Activated CD4-positive, CD25-positive, alpha-beta regulatory T cell treated with anti-CD3 and anti-CD28 coated beads, Interleukin-2, amount 50 U/mL, for 72 hours (primary cell): ENCODE results near the gene PACSIN1.

Experiments used
- DNase-seq: peaks from one replicate; pipeline ENCODE4 v3.0.0; 2021

The PACSIN1 gene

DNA sequence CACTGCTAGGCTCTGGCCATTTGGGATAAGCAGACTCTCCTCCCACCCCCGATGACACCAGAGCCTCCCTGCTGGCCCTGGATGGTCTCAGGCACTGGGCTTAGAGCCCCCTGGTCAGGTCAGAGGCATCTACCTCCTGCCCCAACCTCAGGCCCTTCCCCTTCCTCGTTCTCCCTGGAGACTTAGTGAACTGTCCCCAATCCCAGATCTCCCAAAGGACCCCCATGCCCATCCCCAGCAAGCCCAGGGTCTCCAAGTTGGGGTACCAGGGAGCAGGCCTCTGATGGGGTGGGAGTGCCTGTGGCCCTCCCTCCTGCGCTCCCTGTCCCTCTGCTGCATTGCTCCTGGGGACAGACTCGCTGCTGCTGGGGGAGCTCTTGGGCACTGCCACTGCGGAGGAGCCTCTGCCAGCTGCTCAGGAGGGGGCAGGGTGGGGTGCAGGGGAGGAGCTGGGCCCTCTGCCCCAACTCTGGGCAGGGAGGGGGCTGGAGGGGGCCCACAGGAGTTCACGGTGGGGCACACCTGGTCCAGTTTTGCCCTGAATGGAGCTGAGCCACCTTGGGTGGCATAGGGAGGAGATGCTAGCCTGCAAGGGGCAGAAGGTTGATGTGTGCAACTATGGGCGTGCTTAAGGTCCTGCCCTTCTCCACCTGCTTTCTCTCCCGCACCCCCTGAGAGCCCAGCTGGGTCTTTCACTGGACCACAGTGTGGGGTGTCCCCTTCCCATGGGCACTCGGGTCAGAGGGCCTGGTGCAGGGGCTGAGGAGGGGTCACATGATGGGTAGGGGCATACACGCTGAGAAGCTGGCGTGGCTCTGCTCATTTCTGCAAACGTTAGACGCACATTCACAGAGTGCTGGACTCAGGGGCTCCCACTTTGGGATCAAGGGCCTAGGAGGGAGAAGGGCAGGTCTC, 49.9 kb downstream of the PACSIN1 start:
- peak; percentile 26 for DNase-seq

DNA sequence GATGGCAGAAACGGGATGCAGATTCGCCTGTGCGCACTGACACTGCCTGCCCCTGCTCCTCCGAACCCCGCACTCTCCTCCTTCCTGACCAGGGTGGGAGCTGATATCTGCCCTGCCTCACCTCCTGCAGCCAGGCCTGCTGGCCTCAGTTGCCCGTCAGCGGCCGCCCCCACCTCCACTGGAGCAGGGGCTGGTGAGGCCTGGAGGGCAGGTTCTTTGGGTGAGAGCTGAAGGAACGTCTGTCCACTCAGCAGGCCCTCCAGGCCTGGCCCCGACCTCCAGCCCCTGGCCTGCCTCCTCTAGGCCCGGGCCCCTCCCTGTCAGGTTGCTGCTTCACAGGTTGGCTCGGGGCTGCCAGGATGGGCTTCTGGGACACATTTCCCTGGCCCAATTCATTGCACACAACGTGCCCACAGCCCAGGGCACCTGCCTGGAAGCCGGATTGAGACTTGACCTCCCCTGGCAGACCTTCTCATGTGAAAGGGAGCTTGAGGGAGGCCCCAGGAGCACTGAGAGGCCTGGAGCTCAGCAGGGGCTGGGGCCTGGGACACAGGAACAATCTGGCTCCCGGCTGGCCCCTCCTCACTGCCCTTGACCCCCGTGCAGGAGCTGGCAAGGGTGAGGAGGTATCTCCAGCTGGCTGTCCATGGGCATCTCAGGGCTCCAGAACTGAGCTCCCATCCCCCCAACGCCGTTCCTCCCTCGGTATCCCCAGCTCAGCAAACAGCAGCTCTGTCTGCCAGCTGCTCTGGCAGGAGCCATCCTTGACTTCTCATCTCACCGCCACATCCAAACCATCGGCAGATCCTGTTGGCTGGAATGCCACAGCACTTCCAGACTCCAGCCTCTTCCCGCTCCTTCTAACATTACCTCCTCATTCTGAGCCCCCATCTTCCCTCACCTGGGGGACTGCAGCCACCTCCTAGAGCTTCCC, 50.8 kb downstream of the PACSIN1 start:
- DNase-seq, result peak; percentile 29

DNA sequence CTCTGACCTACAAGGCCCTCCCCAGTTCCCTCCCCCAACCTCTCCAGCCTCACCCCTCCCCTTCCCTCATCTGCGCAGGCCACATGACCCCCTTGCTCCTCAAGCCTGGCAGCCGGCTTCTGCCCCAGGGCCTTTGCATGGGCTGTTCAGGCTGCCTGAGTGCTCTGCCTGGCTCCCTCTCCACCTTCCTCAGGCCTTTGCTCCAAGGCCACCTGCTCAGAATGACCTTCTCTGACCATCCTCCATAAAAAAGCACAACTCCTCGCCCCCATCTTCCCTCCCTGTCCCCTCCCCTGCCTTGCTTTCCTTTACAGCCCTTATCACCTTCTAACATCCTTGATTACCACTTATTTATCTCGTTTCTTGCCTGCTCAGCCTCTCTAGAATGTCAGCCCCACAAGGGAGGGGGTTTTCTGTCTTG, 51.6 kb downstream of the PACSIN1 start:
- peak; percentile 0 for DNase-seq

DNA sequence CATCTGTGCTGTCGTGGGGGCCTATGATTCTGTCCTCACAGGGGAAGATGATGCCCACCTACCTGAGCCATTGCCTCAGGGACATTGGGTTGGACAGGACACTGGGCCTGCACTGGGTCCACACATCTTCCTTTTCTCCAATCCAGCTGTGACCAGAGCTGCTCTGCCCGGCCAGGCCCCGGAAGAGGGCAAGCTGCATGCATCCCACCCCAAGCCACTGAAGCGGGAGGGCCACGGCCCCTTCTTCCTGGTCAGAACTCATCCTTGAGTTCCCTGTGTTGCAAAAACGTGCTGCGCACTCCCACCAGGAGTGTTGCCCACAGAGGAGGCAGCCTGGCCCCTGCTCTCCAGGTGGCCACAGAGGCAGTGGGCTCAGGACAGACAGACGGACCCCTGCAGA, 52.1 kb downstream of the PACSIN1 start:
- DNase-seq, result peak; percentile 15

DNA sequence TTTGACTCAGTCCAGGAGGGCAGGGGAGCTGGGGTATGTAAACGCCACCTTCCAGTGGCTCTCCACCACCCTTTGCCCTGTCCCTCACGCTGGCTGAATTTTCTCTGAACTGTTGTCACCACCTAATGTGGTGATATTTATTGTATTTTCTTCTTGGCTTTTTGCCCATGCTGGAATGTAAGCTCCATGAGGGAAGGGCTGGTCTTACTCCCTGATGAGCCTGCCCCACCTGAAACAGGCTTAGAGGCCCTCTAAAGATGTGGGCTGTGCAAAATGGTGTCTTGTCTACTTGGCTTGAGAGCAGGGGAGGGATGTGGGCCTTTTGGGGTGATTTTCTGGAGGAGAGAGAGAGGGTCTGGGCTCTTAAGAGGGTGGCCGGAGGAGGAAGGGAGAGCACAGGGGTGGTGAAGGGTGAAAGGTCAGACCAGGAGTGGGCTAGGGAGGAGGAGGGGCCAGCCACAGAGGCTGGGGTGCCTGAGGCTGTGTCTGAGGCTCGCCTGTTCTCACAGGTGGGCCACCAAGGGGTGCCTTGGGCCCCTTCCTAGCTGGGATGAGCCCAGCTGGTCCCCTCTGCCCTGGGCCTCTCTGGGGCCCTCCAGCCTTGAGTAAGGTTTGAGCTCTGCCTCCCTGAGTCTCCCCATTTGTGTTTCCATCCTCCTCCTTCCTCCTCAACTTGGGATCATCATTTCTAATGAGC, 52.9 kb downstream of the PACSIN1 start:
- peak; percentile 12 for DNase-seq

DNA sequence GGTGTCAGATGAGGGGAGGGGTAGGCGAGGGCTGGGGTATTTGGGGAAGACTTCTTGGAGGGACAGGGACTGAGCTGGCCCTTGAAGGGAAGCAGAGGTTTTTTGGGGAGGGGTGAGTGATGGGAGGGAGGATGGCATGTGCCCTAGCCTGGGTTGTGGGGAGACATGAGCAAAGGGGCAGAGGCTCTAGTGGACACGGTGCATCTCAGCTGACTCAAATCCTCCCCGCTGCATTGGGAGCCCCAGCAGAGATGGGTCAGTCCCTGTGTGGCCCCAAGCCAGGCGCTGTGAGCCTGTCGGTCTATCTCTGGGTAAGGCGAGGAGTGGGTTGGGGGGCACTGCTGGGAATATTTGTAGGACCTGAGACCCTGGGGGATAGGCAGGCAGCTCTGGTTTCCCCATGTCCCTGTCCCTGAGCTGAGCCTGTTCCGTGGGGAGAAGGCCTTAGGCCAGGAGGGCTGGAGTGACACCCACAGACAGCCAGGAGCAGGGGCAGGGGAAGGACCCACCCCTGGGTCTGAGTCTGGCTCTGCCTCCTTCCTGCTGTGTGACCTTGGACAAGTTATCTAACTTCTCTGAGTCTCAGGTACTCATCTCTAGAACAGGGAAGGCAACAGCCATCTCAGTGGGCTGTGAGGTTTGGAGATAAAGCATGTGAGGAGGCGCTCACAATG, 54.2 kb downstream of the PACSIN1 start:
- DNase-seq, result peak; percentile 22

DNA sequence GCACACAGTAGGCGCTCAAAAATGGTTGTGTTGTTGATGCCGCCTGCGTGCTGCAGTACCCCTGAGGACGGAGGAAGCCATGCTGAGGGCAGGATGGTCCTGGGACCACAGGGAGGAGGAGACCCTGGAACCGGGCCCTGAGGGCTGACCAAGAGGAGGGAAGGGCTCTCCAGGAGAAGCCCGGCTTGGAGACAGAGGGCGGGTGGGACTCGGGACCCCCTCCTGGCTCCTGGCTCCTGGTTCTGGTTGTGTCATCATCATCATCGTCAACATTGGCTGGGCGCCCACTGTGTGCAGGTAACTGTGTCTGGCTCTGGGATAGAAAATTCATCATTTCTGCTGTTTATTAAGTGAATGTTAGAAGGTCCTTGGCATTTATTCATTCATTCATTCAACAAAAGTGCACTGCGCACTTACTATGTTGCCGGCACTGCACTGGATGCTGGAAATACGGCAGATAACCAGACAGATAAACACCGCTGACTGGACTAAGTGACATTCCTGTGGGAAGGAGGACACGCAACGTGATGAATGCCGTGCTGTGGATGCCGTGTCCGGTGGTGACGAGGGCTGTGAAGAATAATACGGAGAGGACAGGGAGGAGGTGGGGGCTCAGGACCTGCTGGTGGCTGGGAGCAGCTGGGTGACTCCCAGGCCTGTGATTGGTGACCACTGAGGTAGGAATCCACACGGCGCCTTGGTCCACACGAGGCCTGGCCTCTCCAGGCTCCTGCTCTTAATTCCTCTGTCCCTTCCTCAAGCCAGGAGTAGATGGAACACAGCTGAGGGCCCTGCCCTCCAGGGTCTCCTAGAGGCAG, 55.0 kb downstream of the PACSIN1 start:
- DNase-seq, result peak; percentile 21

DNA sequence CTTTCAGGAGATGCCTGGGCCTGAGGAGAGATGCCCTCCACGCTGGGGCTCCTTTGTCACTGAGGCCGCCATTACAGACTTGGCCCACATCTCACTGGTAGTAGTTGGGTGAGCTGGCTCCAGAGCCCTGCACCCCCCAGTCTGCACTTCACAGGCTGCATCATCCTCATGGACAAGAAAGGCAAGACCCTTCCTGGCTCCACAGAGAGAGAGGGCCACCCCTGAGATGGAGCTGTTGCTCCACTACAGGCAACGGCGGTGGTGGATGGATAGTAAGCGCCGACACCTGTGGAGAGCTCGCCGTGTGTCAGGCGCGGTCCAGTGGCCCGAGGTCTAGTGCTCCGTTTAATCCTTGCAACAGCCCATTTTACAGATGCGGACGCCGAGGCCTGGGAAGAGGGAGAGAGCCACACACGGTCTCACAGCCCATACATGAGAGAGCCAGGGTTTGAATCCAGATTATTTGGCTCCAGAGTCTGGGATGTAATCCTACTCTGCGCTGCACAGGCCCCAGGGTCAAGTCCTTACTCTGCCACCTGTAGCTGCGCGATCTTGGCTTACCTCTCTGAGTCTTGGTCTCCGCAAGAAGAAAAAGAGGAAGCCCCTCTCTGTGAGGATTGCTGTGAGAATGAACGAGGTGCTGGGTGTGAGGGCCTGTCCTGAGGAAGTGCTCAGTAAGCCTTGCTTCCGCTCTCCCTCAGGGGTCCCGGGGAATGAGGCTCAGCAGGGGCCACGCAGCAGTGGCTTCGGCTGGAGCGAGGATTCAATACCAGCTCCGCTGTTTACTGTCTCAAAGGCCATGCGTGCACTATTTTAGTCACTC, 55.8 kb downstream of the PACSIN1 start:
- peak; percentile 20 for DNase-seq

DNA sequence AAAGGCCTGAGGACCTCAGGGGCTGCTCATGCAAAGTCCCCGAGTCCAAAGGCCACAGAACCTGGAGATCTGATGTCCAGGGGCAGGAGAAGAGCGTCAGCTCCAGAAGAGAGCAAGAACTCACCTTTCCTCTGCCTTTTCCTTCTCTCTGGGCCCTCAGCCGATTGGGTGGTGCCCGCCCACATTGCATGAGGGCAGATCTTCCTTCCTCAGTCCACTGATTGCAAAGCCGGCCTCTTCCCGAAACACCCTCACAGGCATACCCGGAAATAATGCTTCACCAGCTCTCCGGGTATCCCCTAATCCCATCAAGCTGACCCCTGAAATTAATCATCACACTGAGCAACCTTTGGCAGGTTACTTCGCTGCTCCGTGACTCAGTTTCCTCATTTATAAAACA, 56.9 kb downstream of the PACSIN1 start:
- no peak for DNase-seq

DNA sequence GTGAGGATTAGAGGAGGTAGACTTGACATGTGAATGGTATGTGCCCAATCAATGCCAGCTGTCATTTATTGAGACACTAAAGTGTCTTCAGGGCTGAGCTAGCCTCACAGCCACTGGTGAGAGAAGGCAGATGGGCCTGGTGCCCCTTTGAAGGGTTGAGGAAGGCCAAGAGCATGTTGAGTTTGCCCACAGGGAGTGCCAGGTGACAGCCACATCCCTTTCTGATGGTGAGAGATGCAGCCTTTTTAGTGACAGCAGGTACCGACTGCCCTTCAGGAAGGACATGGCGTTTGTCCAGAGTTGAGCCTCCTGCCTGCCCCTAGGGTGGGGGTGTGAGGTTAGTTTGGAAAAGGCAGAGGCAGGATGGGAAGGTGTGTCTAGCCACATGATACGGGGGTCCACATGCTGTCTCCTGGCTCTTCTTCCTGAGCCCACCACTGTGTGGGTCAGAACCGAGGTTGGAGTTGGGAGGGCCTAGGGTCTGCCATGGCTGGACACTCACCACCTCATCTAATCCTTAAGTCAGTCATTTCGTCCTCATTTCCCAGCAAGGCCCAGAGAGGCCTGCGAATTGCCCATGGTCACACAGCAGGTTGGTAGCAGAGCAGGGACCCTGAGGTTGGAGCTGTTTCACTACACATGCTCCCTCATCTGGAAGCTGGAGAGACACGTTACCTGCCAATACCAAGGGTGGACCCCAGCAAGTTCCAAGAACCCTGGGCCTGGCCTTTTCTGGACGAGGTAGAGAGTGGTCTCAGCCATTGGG, 57.7 kb downstream of the PACSIN1 start:
- peak; percentile 22 for DNase-seq

DNA sequence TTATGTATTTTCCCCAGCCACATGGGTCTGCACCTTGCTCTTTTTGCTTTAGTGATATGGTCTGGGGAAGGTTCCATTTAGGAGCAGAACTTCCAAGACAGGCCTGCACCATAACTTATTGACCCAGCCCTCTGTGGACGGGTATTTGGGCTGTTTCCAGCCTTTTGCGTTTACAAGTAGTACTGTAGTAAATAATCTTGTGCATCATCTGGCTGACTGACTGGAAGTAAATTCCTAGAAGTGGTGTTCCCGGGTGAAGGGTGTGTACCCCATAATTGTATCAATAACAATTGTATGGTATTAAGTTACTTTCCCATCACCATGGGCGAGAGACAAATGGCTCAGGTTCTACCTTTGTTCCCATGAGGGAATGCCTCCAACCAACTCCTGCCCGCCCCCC, 58.6 kb downstream of the PACSIN1 start:
- no peak for DNase-seq

DNA sequence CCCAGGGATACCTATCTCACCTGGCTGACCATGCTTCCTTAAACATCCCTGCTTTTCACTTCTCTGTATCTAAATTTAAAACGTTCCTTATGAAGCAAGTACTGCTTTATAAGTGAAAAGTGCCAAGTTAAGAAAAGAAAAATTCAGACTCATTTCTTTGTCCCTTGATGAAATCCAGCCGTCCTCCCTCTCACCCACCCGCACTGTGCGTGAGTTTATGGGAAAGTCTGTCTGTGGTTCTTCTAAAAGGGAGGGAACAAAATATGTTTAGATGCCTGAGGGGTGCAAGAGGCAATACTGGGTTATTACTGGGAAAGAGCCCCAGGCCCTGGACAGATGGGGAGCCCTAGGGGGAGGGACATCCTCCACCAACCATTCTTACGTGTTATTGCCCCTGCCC, 59.1 kb downstream of the PACSIN1 start:
- DNase-seq, result no peak

DNA sequence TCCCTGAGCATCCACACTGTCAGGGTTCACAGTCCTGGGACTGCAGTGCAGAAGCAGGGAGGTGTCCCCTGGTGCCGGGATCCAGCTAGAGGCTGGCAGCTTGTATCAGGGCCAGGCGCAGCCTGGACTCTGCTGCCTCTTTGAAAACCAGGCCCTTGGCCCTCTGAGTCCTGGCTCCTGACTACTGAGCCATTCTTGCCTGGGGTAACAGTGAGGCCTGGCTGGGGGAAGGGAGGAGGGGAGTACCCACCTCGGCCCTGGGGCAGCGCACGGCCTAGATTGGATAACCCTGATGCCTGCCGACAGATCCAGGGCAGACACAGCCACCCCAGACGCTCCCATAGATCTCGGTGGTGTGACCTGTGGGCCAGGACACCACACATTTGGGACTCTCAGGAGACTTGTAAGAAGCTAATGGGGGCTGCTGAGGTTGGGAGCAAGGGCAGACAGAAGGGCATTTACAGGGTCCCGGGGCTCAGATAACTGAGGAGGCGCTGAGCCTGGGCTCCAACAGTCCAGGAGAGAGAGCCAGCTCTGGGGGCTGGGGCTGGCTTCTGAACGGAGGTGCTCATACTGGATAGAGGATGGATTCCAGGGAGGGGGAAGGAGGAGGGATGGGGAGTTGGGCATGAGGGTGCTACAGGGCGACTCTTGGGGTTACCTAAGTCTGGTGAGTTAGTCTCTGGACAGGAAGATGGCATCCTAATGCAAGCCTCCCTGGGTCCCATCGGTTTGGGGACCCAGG, 59.7 kb downstream of the PACSIN1 start:
- no peak for DNase-seq

DNA sequence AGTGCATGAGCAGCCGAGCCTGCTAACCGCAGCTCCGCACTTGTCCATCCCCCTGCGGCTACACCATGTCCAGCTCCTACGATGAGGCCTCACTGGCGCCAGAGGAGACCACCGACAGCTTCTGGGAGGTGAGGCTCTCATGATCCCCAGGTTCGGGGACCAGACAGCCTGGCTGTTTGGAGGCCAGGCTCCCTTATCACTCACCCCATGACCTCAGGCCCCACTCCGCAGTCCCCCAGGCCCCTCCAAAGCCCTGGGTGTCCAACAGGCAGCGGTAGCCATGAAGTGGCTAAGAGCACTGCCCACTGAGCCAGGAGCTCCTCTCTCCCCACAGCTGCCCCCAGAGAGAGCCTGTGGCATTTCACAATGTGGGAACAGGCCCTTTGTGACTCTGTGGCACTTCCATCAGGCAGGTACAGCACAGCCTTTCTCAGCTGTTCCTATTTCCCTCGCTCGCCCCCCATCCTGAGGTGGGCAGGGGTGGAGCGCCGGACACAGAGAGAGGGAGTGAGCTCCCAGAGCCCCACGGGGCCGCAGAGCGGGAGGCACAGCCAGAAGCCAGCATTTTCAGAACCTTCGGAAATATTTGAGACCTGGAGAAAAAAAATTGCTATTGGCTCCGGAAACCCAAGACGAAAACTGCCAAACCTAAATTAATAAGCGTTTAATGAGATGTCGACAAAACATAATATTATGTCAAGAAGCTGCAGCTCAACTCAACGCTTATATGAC, 60.5 kb downstream of the PACSIN1 start:
- no peak for DNase-seq

DNA sequence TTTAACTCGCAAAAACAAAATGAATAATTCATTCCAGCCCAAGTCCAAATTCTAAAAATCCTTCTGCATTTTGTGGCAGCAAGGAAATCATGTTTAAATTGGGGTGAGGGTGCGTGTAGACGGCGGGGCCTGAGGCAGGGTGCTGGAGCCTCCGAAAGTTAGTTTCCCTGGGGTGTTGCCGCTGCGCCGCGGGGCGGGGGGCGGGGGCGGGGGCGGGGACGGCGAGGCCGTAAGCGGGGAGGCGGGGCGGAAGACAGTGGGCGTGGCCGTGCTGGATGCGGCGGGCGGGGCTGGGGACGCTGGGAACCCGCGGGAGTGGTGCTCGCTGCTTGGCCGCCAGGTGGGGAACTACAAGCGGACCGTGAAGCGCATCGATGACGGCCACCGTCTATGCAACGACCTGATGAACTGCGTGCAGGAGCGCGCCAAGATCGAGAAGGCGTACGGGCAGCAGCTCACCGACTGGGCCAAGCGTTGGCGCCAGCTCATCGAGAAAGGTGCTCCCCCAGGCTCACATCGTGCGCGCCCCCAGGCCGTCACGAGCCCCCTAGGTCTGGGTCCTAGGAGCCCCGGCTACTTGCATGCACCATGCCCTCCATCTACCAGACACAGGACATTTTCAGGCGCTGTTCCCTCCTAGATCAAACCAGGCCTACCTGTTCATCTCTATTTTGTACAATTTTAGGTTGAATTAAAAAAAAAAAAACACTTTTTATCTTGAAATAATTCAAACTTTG, 61.3 kb downstream of the PACSIN1 start:
- DNase-seq, result peak; percentile 97

DNA sequence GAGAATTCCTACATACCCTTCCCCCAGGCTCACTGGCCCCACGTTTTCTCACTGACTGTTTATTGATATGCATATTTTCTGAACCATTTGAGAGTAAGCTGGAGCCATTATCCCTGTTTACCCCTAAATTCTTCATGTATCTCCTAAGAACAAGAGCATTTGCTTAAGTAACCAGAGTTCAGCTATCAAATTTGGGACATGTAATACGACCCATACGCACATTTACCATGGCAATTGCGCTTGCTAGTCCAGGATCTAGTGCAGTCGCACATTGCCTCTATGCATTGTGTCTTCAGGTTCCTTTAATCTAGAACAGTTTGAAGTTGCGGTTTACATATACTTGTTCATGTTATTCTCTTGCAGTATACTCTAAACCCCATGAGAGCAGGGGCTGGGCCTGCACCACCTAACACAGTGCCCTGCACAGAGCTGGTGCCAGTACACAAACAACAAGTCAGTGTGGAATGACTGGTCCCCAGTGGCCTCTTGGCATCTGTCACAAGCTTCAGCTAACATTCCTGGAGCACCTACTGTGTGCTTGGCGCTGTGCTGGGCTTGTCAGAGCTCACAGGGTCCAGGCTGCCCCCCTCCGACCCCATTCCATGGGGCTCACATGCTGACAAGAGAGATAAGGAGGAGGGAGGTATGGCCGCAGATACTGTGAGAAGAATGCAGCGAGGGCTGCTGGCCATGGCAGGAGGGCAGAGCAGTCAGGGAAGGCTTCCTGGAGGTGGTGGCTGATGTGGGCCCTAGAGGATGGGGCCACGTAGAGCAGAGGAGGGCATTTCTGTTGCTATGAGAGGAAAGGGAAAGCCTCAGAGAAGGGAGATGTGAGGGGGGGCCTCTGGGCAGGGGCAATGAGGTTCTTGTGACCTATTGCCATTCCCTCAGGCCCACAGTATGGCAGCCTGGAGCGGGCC, 62.1 kb downstream of the PACSIN1 start:
- DNase-seq, result no peak
